HG02852 (cell line): ENCODE measurements around the gene ZNF791.
A peak's percentile ranks its signal among the peaks of the same experiment; 100 is the strongest.
"Not testable (repeated sequence)": the region's sequence is repeated elsewhere in the genome, so short reads cannot be mapped to it uniquely, and the experiment has no call there.

Experiments used
- ATAC-seq: cut with Tn5 transposase; IDR thresholded peaks from one replicate; pipeline ENCODE4 v1.9.1; 2021; ENCODE audit warnings: mild to moderate bottlenecking, moderate library complexity; ENCODE audit not compliant: unreplicated experiment

Gene ZNF791

GRCh38 chr19:12610540-12611360 lies at the start of gene ZNF791, which contains the start of gene ZNF490:
Gene ZNF791 (plus strand): TSS chr19:12610920. CDS start chr19:12611080, 160 bp downstream.
Gene ZNF490 (minus strand): TSS chr19:12610813. CDS start chr19:12610680, 133 bp downstream.
- ATAC-seq, result peak; percentile 78

- no peak for ATAC-seq
Observed at GRCh38 chr19:12564016-12564664, 46.6 kb upstream of the ZNF791 start.

- not testable (repeated sequence) for ATAC-seq
Observed at GRCh38 chr19:12566380-12566779, 44.3 kb upstream of the ZNF791 start.

DNA sequence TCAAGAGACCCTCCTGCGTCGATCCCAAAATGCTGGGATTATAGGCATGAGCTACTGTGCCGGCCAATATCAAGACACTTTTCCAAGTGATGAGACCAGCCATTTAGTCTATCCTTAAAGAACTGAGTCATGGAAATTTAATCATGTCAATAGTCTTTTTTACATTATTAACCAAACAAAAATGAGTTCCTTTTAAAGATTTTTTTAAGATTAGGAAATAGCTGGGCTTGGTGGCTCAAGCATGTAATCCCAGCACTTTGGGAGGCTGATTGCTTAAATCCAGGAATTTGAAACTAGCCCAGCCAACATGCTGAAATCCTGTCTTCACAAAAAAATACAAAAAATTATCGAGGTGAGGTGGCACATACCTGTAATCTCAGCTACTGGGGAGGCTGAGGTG lies 42.8 kb upstream of the ZNF791 start:
- ATAC-seq, result no peak

- ATAC-seq, result no peak
Observed at GRCh38 chr19:12574036-12574435, 36.7 kb upstream of the ZNF791 start.

DNA sequence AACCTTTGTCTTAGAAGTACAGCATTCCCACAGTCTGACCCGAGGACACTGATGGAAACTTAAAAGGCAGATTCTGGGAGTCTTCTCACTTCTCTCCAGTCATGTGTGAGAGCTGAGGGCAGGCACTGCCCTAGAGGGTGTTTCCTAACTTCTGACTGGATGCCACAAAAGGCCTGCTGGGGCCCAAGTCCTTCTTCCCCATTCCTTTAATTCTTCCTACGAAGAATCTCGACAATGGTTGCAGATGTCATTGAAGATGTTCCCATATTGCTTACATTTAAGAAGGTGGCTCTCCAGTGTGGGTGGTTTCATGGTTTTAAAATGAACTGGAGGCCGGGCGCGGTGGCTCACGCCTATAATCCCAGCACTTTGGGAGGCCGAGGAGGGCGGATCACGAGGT lies 32.1 kb upstream of the ZNF791 start:
- no peak for ATAC-seq

DNA sequence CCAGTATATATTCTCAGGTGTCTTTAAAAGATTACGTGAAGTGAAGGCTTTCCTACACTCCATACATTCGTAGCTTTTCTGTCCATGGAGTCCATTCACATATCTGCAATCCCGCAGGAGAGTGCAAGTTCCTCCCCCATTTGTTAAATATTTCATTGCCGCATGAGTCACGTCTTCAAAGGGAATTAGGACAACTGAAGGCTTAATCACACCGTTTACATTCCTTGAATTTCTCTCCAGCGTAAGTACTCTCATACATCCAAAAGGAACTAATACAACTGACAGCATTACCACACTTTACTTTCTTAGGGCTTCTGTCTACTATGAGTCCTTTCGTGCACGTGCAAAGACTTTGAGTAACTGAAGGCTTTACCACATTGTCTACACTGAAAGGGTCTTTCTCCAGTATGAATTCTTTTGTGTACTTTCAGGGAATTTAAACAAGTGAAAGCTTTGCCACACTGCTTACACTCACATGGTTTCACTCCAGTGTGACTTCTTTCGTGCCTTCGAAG lies 30.5 kb upstream of the ZNF791 start:
- ATAC-seq, result no peak

GRCh38 chr19:12581100-12581499 lies 29.6 kb upstream of the ZNF791 start:
- ATAC-seq, result no peak

DNA sequence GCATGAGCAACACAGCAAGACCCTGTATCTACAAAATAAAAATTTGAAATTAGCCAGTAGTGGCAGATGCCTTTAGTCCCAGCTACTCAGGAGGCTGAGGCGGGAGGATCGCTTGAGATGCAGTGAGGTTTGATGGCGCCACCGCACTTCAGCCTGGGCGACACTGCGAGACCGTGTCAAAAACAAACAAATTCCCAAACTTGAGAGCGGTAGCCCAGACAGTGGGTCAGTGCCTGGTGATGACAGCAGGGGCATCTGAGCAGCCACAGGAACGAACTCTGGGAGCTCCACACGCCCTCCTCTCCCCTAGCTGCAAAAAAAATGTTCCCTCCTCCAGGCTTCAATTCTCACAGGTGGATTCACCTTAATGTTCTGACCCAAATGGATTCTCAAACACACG lies 14.2 kb upstream of the ZNF791 start:
- ATAC-seq, result no peak

GRCh38 chr19:12596927-12597548 lies 13.7 kb upstream of the ZNF791 start:
- ATAC-seq, result no peak

DNA sequence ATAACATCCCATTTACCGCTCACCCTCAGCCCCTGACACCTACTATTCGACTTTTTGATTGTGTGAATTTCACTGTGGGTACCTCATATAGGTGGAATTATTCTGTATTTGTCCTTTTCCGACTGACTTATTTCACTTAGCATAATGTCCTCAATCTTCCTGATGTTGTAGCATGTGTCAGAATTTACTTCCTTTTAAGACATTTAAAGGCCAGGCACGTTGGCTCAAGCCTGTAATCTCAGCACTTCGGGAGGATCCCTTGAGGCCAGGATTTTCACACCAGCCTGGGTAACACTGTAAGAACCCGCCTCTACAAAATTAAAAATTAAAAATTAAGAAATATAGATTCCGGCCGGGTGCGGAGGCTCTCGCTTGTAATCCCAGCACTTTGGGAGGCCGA lies 13.1 kb upstream of the ZNF791 start:
- no peak for ATAC-seq

GRCh38 chr19:12603714-12604113 lies 7.0 kb upstream of the ZNF791 start:
- ATAC-seq, result peak; percentile 59

- ATAC-seq, result no peak
Observed at GRCh38 chr19:12606796-12607195, 3.9 kb upstream of the ZNF791 start.

- no peak for ATAC-seq
Observed at GRCh38 chr19:12607631-12608030, 3.1 kb upstream of the ZNF791 start.

- no peak for ATAC-seq
Observed at GRCh38 chr19:12611361-12611699, 610 bp downstream of the ZNF791 start.

DNA sequence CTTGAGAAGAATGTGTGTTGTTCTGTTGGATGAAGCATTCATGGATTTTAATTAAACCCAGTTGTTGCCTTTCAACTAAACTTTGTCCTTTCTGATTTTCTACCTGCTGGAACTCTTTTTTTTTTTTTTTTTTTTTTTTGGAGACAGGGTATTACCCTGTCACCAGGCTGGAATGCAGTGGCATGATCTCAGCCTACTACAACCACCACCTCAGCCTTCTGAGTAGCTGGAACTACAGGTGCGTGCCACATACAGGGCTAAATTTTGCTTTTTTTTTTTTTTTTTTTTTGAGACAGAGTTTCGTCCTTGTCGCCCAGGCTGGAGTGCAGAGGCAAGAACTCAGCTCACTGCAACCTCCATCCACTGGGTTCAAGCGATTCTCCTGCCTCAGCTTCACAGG lies 6.9 kb downstream of the ZNF791 start:
- ATAC-seq, result no peak

DNA sequence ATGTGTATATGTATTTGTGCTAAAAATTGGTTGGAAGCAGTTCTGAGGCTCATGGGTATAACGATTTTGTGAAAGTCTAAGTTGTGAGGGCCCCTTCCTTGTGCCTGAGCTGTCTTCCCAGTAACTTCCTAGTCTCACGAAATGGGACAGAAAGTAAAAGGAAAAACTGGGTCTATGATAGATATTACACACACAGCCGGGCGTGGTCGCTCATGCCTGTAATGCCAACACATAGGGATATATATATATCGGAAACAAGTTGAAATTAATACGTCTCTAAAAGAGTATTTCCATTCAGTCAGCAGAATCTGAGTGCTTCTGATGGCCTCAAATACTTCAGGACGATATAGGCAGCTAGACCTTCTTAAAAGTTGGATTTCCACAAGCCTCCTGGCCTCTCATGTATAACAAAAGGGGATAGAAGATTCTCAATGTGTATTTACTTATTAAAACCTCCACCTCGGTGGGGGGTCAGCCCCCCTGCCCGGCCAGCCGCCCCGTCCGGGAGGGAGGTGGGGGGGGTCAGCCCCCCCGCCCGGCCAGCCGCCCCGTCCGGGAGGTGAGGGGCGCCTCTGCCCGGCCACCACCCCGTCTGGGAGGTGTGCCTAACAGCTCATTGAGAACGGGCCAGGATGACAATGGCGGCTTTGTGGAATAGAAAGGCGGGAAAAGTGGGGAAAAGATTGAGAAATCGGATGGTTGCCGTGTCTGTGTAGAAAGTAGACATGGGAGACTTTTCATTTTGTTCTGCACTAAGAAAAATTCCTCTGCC lies 10.7 kb downstream of the ZNF791 start:
- not testable (repeated sequence) for ATAC-seq

DNA sequence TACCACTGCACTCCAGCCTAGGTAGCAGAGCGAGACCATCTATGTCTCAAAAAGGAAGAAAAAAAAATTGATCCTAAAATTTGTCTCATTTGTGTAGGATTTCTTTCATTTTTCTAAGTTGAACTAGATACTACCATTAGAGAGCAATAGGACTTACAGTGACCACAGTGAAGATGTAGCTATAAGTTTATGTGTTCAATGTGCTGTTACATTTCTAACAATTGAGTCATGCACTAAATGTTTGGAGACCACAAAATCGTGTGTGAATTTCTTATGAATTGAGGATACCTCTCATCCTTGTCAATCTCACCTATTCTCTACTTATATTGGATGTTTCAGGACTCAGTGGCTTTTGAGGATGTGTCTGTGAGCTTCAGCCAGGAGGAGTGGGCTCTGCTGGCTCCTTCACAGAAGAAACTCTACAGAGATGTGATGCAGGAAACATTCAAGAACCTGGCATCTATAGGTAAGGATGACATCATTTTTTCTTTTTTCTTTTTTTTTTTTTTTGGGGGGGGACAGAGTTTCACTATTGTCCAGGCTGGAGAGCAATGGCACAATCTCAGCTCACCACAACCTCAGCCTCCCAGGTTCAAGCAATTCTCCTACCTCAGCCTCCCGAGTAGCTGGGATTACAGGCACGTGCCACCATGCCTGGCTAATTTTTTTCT lies 12.8 kb downstream of the ZNF791 start:
- ATAC-seq, result no peak

- no peak for ATAC-seq
Observed at GRCh38 chr19:12626958-12627357, 16.2 kb downstream of the ZNF791 start.
